ENCODE measurements around the gene GPHN. TPM values are rescaled to one million over a fixed set of nuclear protein-coding genes. Genes with fewer than 3 reads are reported as not detected.

GPHN gene
- total RNA-seq, 6 experiments from 2014 or later: 21.2 to 81.7 (median 40.2) TPM

GRCh38 chr14:66643344-66643743 lies 135.4 kb downstream of the GPHN start:
- Histone ChIP-seq H3K4me3 (no peak overlapping the region), H3K4me1 (peaks cover 0 to 8% (median 0%) of the 10 kb centered on the region in 4 donors), H3K27ac (no peak overlapping the region), H3K36me3 (no peaks in the 10 kb centered on the region), H3K9me3 (no peaks in the 10 kb centered on the region), H3K27me3 (no peaks in the 10 kb centered on the region)
- intact Hi-C loops (cut with DNase I): no loop called here
- no peak for DNase-seq
- TF ChIP-seq CTCF (IDR thresholded peaks at IDR 0.05) (no peak), POLR2A (IDR thresholded peaks at IDR 0.05) (no peak)
- no peak for ATAC-seq

GRCh38 chr14:66645716-66646115 lies 137.8 kb downstream of the GPHN start:
- H3K27me3 ChIP-seq: no peaks in the 10 kb centered on the region
- no peak for DNase-seq
- no peak for ATAC-seq
- no peaks in the 10 kb centered on the region for H3K9me3 ChIP-seq
- TF ChIP-seq CTCF (IDR thresholded peaks at IDR 0.05) (no peak), POLR2A (IDR thresholded peaks at IDR 0.05) (no peak)
- H3K36me3 ChIP-seq: no peaks in the 10 kb centered on the region
- H3K4me1 ChIP-seq: peaks cover 0 to 8% (median 0%) of the 10 kb centered on the region in 4 donors
- WGBS (ENCODE audit: insufficient coverage, low coverage, low lambda C conversion rate, missing lambda C conversion rate): 100% methylated on average over 1 of the region's 1 CpG
- no peak overlapping the region for H3K27ac ChIP-seq
- intact Hi-C loops (cut with DNase I): no loop called here
- no peak overlapping the region for H3K4me3 ChIP-seq

GRCh38 chr14:66649498-66649897 lies 141.6 kb downstream of the GPHN start:
- intact Hi-C loops (cut with DNase I): no loop called here
- 93% methylated on average over 2 of the region's 3 CpGs for WGBS (ENCODE audit: insufficient coverage, low coverage, low lambda C conversion rate, missing lambda C conversion rate)
- Histone ChIP-seq H3K27ac (no peak overlapping the region), H3K4me3 (no peak overlapping the region), H3K36me3 (no peaks in the 10 kb centered on the region), H3K4me1 (no peaks in the 10 kb centered on the region), H3K27me3 (no peaks in the 10 kb centered on the region), H3K9me3 (no peaks in the 10 kb centered on the region)
- no peak for ATAC-seq
- TF ChIP-seq POLR2A (IDR thresholded peaks at IDR 0.05) (no peak), CTCF (IDR thresholded peaks at IDR 0.05) (no peak)
- no peak for DNase-seq

DNA sequence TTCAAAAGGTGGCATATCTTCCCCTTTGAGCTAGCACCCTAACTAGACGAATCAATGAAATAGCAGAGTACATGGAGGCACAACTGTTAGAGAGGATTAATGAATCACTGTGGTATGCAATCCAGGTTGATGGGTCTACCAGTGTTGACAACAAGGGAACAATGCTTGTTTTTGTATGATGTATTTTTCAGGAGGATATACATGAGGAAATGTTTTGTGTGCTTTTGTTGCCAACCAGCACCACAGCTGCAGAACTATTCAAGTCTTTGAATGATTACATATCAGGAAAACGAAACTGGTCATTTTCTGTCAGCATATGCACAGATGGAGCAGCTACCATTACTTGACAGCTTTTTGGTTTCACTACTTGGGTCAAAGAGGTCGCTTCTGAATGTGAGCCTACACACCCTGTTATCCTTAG lies 142.6 kb downstream of the GPHN start:
- H3K4me1 ChIP-seq: no peaks in the 10 kb centered on the region
- H3K27ac ChIP-seq: no peak overlapping the region
- intact Hi-C loops (cut with DNase I): no loop called here
- TF ChIP-seq POLR2A (IDR thresholded peaks at IDR 0.05): no peak
- TF ChIP-seq CTCF (IDR thresholded peaks at IDR 0.05): no peak
- 37% methylated on average over 2 of the region's 3 CpGs for WGBS (ENCODE audit: insufficient coverage, low coverage, low lambda C conversion rate, missing lambda C conversion rate)
- H3K9me3 ChIP-seq: no peaks in the 10 kb centered on the region
- H3K36me3 ChIP-seq: no peaks in the 10 kb centered on the region
- no peaks in the 10 kb centered on the region for H3K27me3 ChIP-seq
- ATAC-seq (no peak), DNase-seq (no peak)
- no peak overlapping the region for H3K4me3 ChIP-seq

Data from right lobe of liver (tissue), 6 donors.